Measurements from ENCODE around the gene AMDHD2.

DNA sequence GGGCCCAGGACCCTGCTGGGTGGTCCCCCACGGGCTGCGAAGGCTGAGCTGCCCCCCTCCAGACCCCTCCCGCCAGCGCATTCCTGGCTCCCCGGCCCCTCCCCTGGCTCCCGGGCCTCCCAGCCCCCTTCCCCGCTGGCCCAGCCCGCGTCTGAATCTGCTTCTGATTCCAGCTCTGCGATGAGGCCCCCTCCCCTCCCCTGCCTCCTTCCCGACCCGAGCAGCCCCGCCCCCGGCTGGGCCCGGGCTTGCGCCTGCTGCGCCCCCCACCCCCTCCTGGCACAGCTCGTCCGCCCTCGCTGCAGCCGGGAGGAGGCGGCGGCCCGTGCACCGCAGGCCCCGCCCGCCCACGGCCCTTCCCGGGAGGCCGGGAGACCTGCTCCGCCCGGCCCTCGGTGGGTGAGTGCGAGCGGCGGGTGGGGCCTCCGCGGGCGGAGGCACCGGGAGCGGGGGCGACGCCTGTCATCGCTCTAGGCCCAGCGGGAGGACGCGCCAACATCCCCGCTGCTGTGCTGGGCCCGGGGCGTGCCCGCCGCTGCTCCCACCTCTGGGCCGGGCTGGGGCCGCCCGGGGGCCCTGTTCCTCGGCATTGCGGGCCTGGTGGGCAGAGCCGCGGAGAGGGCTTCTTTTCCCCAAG lies 49.0 kb upstream of the AMDHD2 start, which contains the start of gene NTN3:
- TF ChIP-seq, protein P1, sequence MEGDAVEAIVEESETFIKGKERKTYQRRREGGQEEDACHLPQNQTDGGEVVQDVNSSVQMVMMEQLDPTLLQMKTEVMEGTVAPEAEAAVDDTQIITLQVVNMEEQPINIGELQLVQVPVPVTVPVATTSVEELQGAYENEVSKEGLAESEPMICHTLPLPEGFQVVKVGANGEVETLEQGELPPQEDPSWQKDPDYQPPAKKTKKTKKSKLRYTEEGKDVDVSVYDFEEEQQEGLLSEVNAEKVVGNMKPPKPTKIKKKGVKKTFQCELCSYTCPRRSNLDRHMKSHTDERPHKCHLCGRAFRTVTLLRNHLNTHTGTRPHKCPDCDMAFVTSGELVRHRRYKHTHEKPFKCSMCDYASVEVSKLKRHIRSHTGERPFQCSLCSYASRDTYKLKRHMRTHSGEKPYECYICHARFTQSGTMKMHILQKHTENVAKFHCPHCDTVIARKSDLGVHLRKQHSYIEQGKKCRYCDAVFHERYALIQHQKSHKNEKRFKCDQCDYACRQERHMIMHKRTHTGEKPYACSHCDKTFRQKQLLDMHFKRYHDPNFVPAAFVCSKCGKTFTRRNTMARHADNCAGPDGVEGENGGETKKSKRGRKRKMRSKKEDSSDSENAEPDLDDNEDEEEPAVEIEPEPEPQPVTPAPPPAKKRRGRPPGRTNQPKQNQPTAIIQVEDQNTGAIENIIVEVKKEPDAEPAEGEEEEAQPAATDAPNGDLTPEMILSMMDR (IDR thresholded peaks at IDR 0.05) = no peak
- no peak for TF ChIP-seq ZFX (IDR thresholded peaks at IDR 0.05; ENCODE audit: borderline replicate concordance)
